DND-41 (cell line): Measurements from ENCODE around the gene NAPA.

ENCODE experiments used
- ATAC-seq: fragments of 200-7000 bp; cut with Tn5 transposase; 3 replicates; pipeline ENCODE4 v1.9.1; 2021; ENCODE audit warnings: low read depth; ENCODE audit not compliant: insufficient read depth
- DNase-seq: peaks from one replicate; pipeline ENCODE4 v3.0.0-alpha.2; 2020
- H2AFZ ChIP-seq: 2 replicates; pipeline ENCODE4 v1.6.0; 2012; ENCODE audit warnings: low read depth, low read length
- H3K27ac ChIP-seq: 2 replicates; pipeline ENCODE4 v1.5.1; 2012; ENCODE audit warnings: low read length, inconsistent platforms
- H3K27me3 ChIP-seq: fragments of 200-600 bp; sonication (generic); 2 replicates; pipeline ENCODE4 v1.6.0; 2012; ENCODE audit warnings: low read length, mild to moderate bottlenecking, inconsistent platforms; ENCODE audit not compliant: insufficient read depth, poor library complexity
- H3K36me3 ChIP-seq: 2 replicates; pipeline ENCODE4 v1.5.1; 2012; ENCODE audit warnings: low read length, inconsistent platforms; ENCODE audit not compliant: insufficient read depth
- H3K4me1 ChIP-seq: 2 replicates; pipeline ENCODE4 v1.5.1; 2012; ENCODE audit warnings: mild to moderate bottlenecking, low read length; ENCODE audit not compliant: insufficient read depth
- H3K4me2 ChIP-seq: 2 replicates; pipeline ENCODE4 v1.6.0; 2012; ENCODE audit warnings: mild to moderate bottlenecking, moderate library complexity, low read length, inconsistent platforms; ENCODE audit not compliant: insufficient read depth
- H3K4me3 ChIP-seq, 2 experiments: fragments of 200-600 bp in 1 of 2; shearing (Covaris generic) in 1 of 2; 2 replicates each; pipeline ENCODE4 v1.5.1; 2012 to 2016; ENCODE audit warnings: inconsistent platforms in 2 of 2, low read length in 2 of 2, mild to moderate bottlenecking in 2 of 2, low read depth in 1 of 2, moderate library complexity in 1 of 2
- H3K79me2 ChIP-seq: 2 replicates; pipeline ENCODE4 v1.6.0; 2012; ENCODE audit warnings: low read length, inconsistent platforms; ENCODE audit not compliant: insufficient read depth
- H3K9ac ChIP-seq: 2 replicates; pipeline ENCODE4 v1.6.0; 2012; ENCODE audit warnings: low read depth, mild to moderate bottlenecking, inconsistent platforms, low read length, moderate library complexity
- H3K9me3 ChIP-seq: 2 replicates; pipeline ENCODE4 v1.5.1; 2012; ENCODE audit warnings: low read length, moderate library complexity, mild to moderate bottlenecking, inconsistent platforms; ENCODE audit not compliant: insufficient read depth, severe bottlenecking
- H4K20me1 ChIP-seq: 2 replicates; pipeline ENCODE4 v1.6.0; 2012; ENCODE audit warnings: low read length; ENCODE audit not compliant: insufficient read depth
- CTCF ChIP-seq: IDR thresholded peaks from 2 replicates; pipeline ENCODE4 v1.5.1; 2012; ENCODE audit warnings: borderline replicate concordance, low read length, moderate library complexity, mild to moderate bottlenecking; ENCODE audit not compliant: poor library complexity, severe bottlenecking; ENCODE audit errors: extremely low read depth
- EZH2 ChIP-seq: IDR thresholded peaks from 3 replicates; pipeline ENCODE4 v1.6.1; 2012; ENCODE audit warnings: borderline replicate concordance, low read depth, mild to moderate bottlenecking, moderate library complexity, low read length, inconsistent platforms; ENCODE audit not compliant: severe bottlenecking

Gene NAPA

DNA sequence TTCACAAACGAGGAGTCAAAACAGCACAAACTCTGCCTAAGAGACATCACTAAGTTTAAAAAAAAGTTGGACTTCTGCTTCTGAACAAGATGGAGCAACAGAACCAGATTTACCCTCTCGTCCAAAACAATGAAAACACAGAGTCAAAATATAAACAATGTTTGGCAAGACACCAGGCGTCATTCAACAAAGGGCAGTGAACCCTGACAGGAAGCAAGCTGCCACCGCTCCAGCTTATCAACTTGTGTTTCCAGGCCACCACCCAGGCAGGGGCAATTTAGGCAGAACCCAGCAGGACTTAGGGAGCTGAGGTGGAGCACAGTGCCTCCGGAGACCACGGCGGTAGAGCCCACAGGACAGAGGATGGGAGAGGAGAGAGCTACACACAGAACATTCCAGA is 8.6 kb upstream of the NAPA start:
- DNase-seq, result no peak
- Histone ChIP-seq H3K4me1 (peaks cover 9% of the 10 kb centered on the region), H3K79me2 (no peaks in the 10 kb centered on the region), H3K4me2 (no peak overlapping the region), H3K9ac (no peak overlapping the region), H3K4me3 (no peak overlapping the region), H3K9me3 (no peaks in the 10 kb centered on the region), H3K27ac (no peak overlapping the region), H2AFZ (no peak overlapping the region), H4K20me1 (peaks cover 40% of the 10 kb centered on the region), H3K36me3 (no peaks in the 10 kb centered on the region), H3K27me3 (peaks cover 25% of the 10 kb centered on the region)
- TF ChIP-seq CTCF (no peak), EZH2 (no peak)
- ATAC-seq, result no peak

DNA sequence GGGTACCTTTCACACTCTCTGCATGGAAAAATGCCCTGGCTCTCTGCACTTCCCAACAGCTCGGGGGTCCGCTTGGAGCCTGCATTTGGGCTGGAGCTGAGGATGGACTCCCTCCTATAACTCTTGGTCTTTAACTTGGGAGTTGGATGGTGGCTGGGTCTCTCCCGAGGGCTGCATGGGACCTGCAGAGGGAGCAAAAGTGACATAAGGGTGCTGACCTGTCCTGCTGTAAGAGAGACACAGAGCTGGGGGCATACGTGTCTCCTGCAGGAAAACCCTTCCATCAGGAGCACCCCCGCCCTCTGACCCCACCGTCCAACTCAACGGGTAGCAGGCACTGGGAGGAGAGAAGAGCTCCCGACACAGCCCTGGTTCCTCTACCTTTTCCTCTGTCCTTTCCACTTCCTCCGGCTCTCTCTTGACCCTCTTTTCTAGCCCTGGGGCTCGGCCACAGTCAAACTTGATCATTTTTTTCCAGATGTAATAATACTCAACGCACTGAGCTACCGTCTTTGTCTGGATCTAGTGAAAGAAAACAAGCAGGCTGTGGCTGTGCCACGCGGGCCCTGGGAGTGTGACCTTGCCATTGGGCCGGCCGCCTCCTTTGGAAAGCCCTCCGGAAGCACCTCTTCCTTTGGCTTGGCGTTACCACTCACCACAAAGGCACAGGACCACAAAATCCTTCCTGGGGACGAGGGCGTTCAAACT is 6.8 kb upstream of the NAPA start:
- Histone ChIP-seq H3K4me1 (peaks cover 27% of the 10 kb centered on the region), H3K27me3 (peaks cover 21% of the 10 kb centered on the region), H3K9me3 (no peaks in the 10 kb centered on the region), H3K4me3 (no peak overlapping the region), H2AFZ (no peak overlapping the region), H3K79me2 (no peaks in the 10 kb centered on the region), H3K36me3 (no peaks in the 10 kb centered on the region), H3K9ac (no peak overlapping the region), H4K20me1 (peaks cover 36% of the 10 kb centered on the region), H3K4me2 (no peak overlapping the region), H3K27ac (no peak overlapping the region)
- TF ChIP-seq EZH2 (no peak), CTCF (no peak)
- ATAC-seq, result no peak
- DNase-seq, result no peak

DNA sequence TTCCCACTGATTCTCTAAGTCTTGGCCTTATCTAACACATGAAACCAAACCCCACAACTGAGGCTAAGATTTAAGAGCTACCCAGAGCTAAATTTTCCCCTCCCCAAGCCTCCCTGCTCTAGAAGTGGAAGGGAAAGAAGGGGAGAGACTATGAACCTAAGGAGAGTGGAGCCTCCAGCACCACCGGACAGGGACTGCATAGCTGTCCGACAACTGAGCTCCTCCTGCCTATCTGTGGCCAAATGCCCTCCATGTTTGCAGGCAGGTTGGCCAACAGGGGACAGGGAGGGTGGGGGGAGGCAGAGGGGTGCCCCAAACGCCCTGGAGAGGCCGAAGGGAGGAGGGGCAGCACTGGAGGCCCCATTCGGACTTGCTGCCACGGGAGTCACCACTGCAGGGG is 6.0 kb upstream of the NAPA start:
- DNase-seq (no peak), ATAC-seq (no peak)
- H3K9ac ChIP-seq, result no peak overlapping the region
- no peaks in the 10 kb centered on the region for H3K9me3 ChIP-seq
- no peak overlapping the region for H3K27ac ChIP-seq
- H4K20me1 ChIP-seq, result peaks cover 36% of the 10 kb centered on the region
- no peaks in the 10 kb centered on the region for H3K79me2 ChIP-seq
- no peak overlapping the region for H3K4me2 ChIP-seq
- H3K4me1 ChIP-seq, result peaks cover 33% of the 10 kb centered on the region
- no peak overlapping the region for H3K4me3 ChIP-seq
- TF ChIP-seq CTCF (no peak), EZH2 (no peak)
- peaks cover 21% of the 10 kb centered on the region for H3K27me3 ChIP-seq
- H2AFZ ChIP-seq, result no peak overlapping the region
- no peaks in the 10 kb centered on the region for H3K36me3 ChIP-seq

- Histone ChIP-seq H4K20me1 (peaks cover 36% of the 10 kb centered on the region), H2AFZ (no peak overlapping the region), H3K27ac (no peak overlapping the region), H3K4me1 (peaks cover 37% of the 10 kb centered on the region), H3K9me3 (no peaks in the 10 kb centered on the region), H3K4me2 (no peak overlapping the region), H3K36me3 (no peaks in the 10 kb centered on the region), H3K4me3 (no peak overlapping the region), H3K79me2 (no peaks in the 10 kb centered on the region), H3K9ac (no peak overlapping the region), H3K27me3 (peaks cover 21% of the 10 kb centered on the region)
- ATAC-seq (no peak), DNase-seq (no peak)
- TF ChIP-seq CTCF, result no peak
- no peak for TF ChIP-seq EZH2
Measured at GRCh38 chr19:47520343-47520806, 5.5 kb upstream of the NAPA start.
